ENCODE measurements around the gene MPP2. TPM values are rescaled to one million over a fixed set of nuclear protein-coding genes. Genes with fewer than 3 reads are reported as not detected.
"Not testable (repeated sequence)": the region's sequence is repeated elsewhere in the genome, so short reads cannot be mapped to it uniquely, and the experiment has no call there.

The MPP2 gene
- total RNA-seq, 2 experiments from 2014 or later, result 0.16 to 0.67 TPM

DNA sequence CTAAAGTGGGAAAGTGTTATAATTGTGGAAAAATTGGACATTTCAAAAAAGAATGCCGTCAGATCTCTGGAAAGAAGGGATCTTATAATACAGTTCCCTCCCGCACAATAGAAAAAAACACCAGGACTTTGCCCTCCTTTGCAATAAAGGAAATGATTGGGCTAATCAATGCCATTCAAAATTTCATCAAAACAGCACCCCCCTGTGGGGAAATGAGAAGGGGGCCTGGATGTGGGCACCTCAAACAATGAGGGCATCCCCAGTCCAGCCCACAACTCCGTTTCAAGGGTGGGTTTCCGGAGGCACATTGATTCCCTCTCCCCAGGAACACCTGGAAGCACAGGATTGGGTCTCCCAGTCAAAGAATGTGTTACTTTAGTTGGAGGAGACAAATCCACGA is 34.2 kb downstream of the MPP2 start:
- Histone ChIP-seq H3K36me3 (ENCODE audit: insufficient read depth, low read length) (no peaks in the 10 kb centered on the region), H3K79me2 (ENCODE audit: insufficient read depth, low read depth, low read length) (no peaks in the 10 kb centered on the region), H4K20me1 (ENCODE audit: insufficient read depth, low read length) (no peaks in the 10 kb centered on the region), H3K4me2 (ENCODE audit: low read length) (no peak overlapping the region), H3K27ac (ENCODE audit: low read depth, low read length, poor library complexity, severe bottlenecking) (no peak overlapping the region), H3K4me3 (ENCODE audit: low read depth, low read length, poor library complexity, severe bottlenecking) (no peak overlapping the region), H3K9me2 (ENCODE audit: insufficient read depth, low read length) (no peaks in the 10 kb centered on the region), H2AFZ (ENCODE audit: low read length) (no peak overlapping the region), H3K4me1 (ENCODE audit: insufficient read depth, low read length, poor library complexity, severe bottlenecking) (no peaks in the 10 kb centered on the region), H3K9me3 (ENCODE audit: low read length) (no peaks in the 10 kb centered on the region)
- TF ChIP-seq, protein P1, sequence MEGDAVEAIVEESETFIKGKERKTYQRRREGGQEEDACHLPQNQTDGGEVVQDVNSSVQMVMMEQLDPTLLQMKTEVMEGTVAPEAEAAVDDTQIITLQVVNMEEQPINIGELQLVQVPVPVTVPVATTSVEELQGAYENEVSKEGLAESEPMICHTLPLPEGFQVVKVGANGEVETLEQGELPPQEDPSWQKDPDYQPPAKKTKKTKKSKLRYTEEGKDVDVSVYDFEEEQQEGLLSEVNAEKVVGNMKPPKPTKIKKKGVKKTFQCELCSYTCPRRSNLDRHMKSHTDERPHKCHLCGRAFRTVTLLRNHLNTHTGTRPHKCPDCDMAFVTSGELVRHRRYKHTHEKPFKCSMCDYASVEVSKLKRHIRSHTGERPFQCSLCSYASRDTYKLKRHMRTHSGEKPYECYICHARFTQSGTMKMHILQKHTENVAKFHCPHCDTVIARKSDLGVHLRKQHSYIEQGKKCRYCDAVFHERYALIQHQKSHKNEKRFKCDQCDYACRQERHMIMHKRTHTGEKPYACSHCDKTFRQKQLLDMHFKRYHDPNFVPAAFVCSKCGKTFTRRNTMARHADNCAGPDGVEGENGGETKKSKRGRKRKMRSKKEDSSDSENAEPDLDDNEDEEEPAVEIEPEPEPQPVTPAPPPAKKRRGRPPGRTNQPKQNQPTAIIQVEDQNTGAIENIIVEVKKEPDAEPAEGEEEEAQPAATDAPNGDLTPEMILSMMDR (conservative IDR thresholded peaks at IDR 0.05; ENCODE audit: low read length), result peak; percentile 56
- TF ChIP-seq EZH2phosphoT487 (IDR thresholded peaks at IDR 0.05; ENCODE audit: borderline replicate concordance, low read depth, low read length), result no peak
- ChIA-PET POLR2A (no interaction called here), CTCF (ENCODE audit: unreplicated experiment) (no interaction called here)
- no TSS peak for BruUV-seq (replicated peaks)
- intact Hi-C loops (cut with micrococcal nuclease; ENCODE audit: unreplicated experiment), result no loop called here
- DNase-seq (ENCODE audit: low spot score), result no peak

DNA sequence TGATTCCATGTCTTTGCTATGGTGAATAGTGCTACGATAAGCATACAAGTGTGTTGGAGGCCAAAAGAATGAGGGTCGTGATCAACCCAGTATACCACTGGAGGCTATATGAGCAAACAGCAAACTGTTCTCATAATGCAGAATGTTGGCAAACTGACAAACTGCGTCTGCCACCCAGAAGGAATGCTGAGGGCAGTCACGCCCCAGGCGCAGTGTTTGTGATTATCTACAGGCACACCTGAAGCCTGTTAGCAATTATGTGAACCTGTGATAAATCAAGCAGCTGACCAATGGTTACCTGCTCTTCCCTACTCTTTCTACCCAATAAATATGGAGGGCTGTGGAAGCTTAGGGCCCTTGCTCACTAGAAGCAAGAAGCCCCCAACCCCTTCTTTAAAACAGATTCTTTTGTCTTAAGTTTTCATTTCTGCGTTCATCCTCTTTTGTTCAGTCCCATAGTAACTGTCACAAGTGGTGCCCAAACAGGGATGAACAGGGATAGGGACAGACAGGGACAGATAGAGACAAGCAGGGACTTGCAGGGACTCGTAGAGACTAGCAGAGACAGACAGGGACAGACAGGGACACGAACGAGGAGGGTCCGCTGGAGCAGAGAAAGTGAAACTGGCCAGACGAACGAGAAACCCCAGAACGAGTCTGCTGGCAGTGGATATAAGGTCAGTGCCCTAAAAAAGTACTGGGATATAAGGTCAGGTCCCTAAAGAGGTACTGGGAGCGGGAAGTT is 35.2 kb downstream of the MPP2 start:
- intact Hi-C loops (cut with micrococcal nuclease; ENCODE audit: unreplicated experiment), result no loop called here
- H3K27ac ChIP-seq (ENCODE audit: low read depth, low read length, poor library complexity, severe bottlenecking), result no peak overlapping the region
- no peaks in the 10 kb centered on the region for H3K79me2 ChIP-seq (ENCODE audit: insufficient read depth, low read depth, low read length)
- no peaks in the 10 kb centered on the region for H3K4me1 ChIP-seq (ENCODE audit: insufficient read depth, low read length, poor library complexity, severe bottlenecking)
- no peaks in the 10 kb centered on the region for H3K9me2 ChIP-seq (ENCODE audit: insufficient read depth, low read length)
- no peaks in the 10 kb centered on the region for H3K36me3 ChIP-seq (ENCODE audit: insufficient read depth, low read length)
- H4K20me1 ChIP-seq (ENCODE audit: insufficient read depth, low read length), result no peaks in the 10 kb centered on the region
- H3K4me2 ChIP-seq (ENCODE audit: low read length), result no peak overlapping the region
- no TSS peak for BruUV-seq (replicated peaks)
- no peaks in the 10 kb centered on the region for H3K9me3 ChIP-seq (ENCODE audit: low read length)
- no peak for DNase-seq (ENCODE audit: low spot score)
- CTCF ChIA-PET (ENCODE audit: unreplicated experiment), result no interaction called here
- no peak overlapping the region for H2AFZ ChIP-seq (ENCODE audit: low read length)
- POLR2A ChIA-PET, result no interaction called here
- no peak overlapping the region for H3K4me3 ChIP-seq (ENCODE audit: low read depth, low read length, poor library complexity, severe bottlenecking)
- no peak for TF ChIP-seq EZH2phosphoT487 (IDR thresholded peaks at IDR 0.05; ENCODE audit: borderline replicate concordance, low read depth, low read length)
- TF ChIP-seq, protein P1 (conservative IDR thresholded peaks at IDR 0.05; ENCODE audit: low read length), result no peak

DNA sequence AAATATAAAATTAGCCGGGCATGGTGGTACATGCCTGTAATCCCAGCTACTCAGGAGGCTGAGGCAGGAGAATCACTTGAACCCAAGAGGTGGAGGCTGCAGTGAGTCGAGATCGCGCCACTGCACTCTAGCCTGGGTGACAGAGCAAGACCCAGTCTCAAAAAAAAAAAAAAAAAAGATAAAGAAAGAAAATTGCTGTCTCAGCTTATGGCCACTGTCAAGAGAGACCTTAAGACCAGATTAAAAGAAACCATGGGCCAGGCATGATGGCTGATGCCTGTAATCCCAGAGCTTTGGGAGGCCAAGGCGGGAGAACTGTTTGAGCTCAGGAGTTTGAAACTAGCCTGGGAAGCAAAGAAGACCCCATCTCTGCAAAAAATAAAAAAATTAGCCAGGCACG is 38.3 kb downstream of the MPP2 start:
- BruUV-seq (replicated peaks); H3K4me2 ChIP-seq (ENCODE audit: low read length); H4K20me1 ChIP-seq (ENCODE audit: insufficient read depth, low read length); H3K4me1 ChIP-seq (ENCODE audit: insufficient read depth, low read length, poor library complexity, severe bottlenecking); H3K79me2 ChIP-seq (ENCODE audit: insufficient read depth, low read depth, low read length); H3K36me3 ChIP-seq (ENCODE audit: insufficient read depth, low read length); H3K9me2 ChIP-seq (ENCODE audit: insufficient read depth, low read length); H2AFZ ChIP-seq (ENCODE audit: low read length); H3K4me3 ChIP-seq (ENCODE audit: low read depth, low read length, poor library complexity, severe bottlenecking); CTCF ChIA-PET (ENCODE audit: unreplicated experiment); DNase-seq (ENCODE audit: low spot score); H3K27ac ChIP-seq (ENCODE audit: low read depth, low read length, poor library complexity, severe bottlenecking); intact Hi-C loops (cut with micrococcal nuclease; ENCODE audit: unreplicated experiment); H3K9me3 ChIP-seq (ENCODE audit: low read length): not testable (repeated sequence)
- POLR2A ChIA-PET, result interaction anchor here (0.7 kb wide), 1 partner anchor 459 kb away, joined by 3 read pairs; no protein-coding TSS in a partner anchor
